Glomerular visceral epithelial cell (primary cell): Measurements from ENCODE around the gene NELFA.
"Not testable (repeated sequence)": the region's sequence is repeated elsewhere in the genome, so short reads cannot be mapped to it uniquely, and the experiment has no call there.

Experiments used
- DNase-seq: peaks from one replicate; pipeline ENCODE4 v3.0.0-alpha.2; 2016; ENCODE audit errors: extremely low spot score

NELFA gene

GRCh38 chr4:1993718-1994516 lies 14.9 kb downstream of the NELFA start:
- not testable (repeated sequence) for DNase-seq

- no peak for DNase-seq
These were observed 15.6 kb downstream of the NELFA start for GRCh38 chr4:1993169-1993516.

GRCh38 chr4:1992468-1993168 lies 16.2 kb downstream of the NELFA start:
- DNase-seq: no peak

DNA sequence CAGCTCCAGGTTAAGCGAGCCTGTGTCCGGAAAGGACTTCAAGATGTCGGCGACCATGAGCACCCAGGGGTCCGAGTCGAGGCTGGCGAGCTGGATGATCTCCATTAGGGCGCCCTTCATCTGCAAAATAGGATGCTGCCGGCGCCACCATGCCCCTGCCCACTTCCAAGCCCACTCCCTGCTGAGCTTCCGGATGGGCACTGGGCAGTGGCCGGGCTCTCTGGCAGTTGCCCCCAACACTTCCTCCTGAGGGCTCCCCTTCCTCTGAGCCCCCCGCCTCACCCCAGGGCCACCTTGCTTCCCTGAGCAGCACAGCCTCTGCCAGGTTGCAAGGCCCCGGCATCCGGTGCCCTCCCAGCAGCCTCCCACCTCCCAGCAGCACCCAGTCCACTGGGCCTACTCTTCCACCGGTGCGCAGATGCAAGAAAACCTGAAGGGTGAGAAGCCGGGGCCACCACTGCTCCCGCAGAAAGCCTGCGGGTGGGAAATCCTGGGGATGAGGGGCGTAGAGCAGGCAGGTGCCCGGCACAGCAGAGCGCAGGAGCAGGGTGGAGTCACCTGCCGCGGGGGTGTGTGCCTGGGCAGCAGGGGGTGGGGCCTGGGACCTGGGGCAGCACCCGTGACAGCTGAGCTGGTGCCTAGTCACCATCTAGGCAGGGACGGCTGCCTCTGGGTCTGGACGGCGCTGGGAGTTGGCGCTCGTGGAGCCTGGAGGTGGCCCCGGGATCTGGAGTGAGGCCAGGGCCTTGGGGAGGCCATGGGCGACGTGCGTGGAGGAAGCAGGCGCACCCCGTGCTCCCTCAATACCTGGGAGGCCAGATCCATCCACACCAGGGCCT lies 17.0 kb downstream of the NELFA start:
- no peak for DNase-seq

DNA sequence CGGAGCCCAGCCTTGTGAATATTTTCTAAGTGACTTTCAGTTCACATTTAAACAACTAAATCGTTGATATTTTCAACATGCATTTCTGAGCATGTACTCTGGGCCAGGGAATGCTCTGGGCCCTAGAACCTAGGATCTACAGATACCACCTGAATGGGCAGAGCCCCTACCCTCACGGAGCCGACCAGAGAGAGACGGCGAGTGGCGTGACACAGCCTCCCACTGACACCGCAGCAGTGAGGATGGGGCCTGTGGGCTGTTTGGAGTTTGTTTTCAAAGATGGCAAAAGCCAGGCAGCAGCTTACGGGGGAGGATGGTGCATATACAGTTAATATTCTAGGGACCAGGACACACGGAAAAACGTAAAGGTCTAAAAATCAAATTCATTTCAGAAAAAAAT lies 17.7 kb downstream of the NELFA start:
- DNase-seq: no peak

DNA sequence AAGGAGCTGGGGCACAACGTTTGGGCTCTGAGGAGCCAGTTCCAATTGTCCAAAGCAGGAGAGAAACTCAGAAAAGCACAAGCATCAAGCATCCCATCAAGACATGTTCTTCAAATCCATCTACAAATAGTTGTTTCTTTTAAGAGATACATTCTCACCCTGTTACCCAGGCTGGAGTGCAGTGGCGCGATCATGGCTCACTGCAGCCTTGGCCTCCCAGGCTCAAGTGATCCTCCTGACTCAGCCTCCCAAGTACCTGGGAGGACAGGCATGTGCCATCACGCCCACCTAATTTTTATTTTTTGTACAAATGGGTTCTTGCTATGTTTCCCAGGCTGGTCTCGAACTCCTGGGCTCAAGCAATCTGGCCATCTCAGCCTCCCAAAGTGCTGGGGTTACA lies 18.1 kb downstream of the NELFA start:
- no peak for DNase-seq

DNA sequence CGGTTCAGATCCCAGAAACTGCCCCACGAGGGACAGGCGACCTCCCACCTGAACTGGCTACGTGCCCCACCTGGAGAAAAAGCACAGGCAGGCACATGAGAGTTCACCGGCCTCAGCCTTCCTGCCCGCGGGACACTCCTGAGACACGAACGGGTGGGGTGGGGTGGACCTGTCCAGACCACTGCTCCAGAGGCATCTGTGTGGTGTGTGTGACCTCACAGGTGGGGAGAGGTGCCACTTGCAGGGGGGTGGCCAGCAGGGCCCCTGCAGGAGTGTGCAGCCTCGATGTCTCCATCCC lies 18.5 kb downstream of the NELFA start:
- no peak for DNase-seq

DNA sequence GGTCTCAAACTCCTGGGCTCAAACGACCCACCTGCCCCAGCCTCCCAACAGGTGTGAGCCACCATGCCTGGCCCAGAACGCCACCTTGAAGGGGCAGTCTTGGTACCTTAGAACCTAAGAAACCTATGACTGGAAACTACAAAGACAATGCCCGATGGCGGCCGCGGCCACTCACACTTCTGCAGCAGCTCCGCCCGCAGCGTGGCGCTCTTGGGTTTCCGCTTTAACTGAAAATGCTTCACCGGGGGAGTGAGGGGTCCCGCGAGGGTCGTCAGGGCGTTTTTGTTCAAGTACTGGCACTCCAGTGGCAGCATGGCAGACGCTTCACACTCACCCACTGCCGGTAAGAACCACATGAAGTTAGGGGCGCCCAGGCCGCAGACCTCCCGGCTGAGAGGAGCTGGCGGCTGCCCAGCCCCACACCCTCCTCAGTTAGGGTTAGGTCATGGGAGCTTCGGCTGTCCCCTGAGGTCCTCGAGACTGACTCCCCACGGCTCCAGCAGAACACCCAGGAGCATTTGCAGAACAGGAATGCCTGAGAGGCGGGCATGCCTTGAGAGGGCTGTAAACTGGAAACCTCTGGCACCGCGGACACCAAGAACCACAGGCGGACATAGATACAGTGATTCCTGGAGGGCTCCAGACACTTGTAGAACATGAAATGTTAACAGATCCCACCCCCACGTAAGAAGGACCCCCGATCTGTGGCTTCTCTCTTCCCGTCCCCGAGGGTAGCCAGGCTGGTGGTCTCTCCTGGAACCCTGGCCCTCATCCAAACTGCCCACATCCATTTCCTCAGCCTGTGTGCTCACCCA lies 19.0 kb downstream of the NELFA start:
- DNase-seq: no peak

DNA sequence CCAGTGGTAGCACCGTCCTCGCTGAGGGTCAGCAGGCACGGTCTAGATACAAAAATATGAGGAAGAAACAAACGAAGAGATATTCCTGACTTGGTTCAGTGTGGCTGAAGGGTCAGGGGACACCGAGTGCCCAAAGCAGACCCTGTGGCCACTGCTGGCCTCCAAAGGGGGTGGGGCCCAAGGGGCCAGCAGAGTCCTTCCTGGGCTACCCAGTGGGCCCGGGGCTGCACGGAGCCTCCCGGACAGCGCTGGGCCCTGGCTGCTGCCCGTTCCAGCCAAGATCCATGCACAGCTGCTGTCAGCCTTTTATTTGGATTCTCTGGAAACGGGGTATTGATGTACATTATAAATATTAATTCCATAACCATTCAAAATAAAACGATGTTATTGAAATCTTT lies 20.4 kb downstream of the NELFA start:
- no peak for DNase-seq

- no peak for DNase-seq
These were observed 20.9 kb downstream of the NELFA start for GRCh38 chr4:1987721-1988326.

GRCh38 chr4:1987296-1987695 lies 21.5 kb downstream of the NELFA start:
- DNase-seq: no peak

- DNase-seq: no peak
These were observed 22.1 kb downstream of the NELFA start for GRCh38 chr4:1986578-1987210.

- no peak for DNase-seq
These were observed 22.8 kb downstream of the NELFA start for GRCh38 chr4:1985780-1986577.

DNA sequence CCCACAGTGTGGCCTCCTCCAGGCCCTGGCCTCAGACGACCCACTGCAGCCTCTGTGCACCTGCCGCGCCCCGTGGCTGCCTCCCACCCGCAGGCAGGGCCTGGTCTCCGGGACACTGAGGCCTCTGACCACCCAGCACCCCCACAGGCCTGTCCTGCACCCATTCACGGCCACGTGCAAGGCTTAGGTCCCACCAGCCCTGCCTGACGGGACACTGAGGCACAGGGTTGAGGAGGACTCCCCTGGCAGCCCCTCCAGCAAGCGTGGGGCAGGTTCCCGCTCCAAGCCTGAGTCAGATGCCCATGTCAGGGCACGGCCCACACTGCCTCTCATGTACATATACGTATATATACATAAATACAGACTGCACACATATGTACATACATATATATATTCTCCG lies 23.5 kb downstream of the NELFA start:
- DNase-seq: no peak

- DNase-seq: no peak
These were observed 24.2 kb downstream of the NELFA start for GRCh38 chr4:1984406-1985191.

DNA sequence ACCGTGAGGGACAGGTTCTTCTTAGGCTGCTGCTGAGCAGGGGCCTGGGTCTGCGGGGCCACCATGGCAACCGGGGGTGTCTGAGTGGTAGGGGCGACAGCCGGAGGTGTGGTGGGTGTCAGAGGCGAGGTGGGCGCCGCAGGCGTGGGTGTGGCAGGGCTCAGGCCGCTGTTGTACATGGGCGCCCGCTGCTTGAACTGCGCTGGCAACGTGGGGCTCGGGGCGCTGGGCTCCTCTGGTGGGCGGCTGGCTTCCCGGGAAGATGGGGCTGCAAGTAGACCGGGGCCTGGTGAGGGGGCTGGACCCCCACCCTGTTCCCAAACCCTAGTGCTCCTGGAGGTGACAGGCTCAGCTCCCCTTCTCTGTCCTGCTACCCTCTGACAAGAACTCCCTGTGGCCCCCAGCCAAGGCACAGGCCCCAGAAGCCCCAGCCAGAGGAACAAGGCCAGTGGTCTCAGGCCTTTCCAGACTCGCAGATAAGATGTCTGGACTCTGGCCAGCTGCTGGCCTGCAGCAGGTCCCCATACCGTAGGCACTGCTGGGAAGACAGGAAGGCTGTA lies 24.8 kb downstream of the NELFA start:
- no peak for DNase-seq

DNA sequence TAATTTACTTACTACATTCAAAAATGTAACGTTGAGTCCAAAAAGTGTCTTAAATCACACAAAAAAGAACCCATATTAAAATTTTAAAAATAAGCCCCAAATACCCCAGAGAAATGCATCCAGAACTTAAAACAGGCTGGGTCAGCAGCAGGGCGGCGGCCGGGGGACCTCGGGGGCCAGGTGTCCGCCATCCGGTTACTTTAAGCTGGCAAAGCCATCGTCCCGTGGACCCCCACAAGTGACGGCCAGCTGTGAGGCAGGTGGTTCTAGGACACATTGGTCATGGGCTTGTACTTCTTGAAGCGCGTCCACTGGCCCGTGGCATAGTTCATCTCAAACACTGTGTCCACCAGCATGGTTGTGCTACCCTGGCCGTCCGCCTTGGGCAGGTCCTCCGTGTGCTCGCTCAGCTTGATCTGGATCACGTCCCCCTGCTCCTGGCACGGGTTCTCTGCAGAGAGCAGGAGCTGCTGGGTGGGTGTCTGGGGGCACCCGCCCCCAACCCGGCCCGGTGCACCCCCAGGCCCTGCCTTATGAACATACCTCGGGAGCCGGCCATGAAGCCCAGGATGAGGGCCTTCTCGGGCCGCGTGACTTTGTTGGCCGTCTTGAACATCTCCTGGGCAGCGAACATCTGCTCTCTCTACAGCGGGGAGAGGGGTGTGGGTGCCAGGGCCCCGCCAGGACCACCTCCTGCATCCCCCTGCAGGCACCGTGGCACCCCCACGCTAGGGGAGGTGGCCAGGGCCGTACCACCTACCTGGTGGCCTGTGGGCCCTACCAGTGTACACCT lies 25.5 kb downstream of the NELFA start:
- DNase-seq: no peak
